Stimulated activated CD8-positive, alpha-beta memory T cell treated with anti-CD3 and anti-CD28 coated beads, Interleukin-4, amount 100 ng/mL, for 1 hour (primary cell): ENCODE measurements around the gene CALM3.
A peak's percentile ranks its signal among the peaks of the same experiment; 100 is the strongest.
"Not testable (repeated sequence)": the region's sequence is repeated elsewhere in the genome, so short reads cannot be mapped to it uniquely, and the experiment has no call there.

ENCODE experiments used
- DNase-seq, 2 donors: peaks; one replicate each; pipeline ENCODE4 v3.0.0-alpha.2; 2020; ENCODE audit warnings: low read depth in 2 of 2, low spot score in 1 of 2

Gene CALM3

DNA sequence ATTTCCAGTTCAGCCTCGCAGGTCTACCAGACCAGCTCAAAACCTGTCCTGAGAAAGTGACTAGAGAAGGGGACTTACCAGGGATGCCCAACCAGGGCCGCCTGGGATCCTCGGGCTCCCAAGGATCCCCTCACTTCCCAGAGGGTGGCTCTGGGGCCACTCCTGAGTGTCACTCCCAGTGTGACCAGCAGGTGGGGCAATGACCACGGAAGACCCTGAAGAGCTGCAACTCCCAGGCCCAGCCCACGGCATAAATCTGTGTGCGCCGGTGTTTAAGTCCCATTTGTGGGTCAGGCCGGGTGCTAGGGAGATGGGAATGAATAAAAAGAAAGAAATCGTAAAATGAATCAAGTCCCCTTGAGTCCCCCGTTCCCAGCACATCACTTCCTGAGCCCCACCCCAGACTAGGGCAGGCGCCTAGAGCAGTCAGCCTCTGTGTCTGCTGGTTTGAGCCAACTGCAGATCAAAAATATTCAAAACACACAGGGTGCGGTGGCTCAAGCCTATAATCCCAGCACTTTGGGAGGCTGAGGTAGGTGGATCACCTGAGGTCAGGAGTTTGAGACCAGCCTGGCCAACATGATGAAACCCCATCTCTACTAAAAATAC, 13.1 kb downstream of the CALM3 start:
- peak; percentile 59 to 65 for DNase-seq

DNA sequence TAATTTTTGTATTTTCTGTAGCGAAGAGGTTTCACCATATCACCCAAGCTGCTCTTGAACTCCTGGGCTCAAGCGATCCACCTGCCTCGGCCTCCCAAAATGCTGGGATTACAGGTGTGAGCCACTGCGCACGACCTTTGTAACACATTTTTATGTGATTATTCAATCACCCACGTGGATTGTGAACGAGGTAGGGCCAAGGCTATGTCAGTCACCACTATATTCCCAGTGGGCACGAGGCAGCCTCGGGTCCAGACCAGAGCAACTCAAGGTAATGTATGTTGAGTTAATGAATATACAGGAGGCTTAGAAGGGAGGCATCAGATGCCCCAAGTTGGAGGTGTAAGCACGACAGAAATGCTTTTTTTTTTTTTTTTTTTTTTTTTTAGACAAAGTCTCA, 14.8 kb downstream of the CALM3 start:
- DNase-seq, result no peak

DNA sequence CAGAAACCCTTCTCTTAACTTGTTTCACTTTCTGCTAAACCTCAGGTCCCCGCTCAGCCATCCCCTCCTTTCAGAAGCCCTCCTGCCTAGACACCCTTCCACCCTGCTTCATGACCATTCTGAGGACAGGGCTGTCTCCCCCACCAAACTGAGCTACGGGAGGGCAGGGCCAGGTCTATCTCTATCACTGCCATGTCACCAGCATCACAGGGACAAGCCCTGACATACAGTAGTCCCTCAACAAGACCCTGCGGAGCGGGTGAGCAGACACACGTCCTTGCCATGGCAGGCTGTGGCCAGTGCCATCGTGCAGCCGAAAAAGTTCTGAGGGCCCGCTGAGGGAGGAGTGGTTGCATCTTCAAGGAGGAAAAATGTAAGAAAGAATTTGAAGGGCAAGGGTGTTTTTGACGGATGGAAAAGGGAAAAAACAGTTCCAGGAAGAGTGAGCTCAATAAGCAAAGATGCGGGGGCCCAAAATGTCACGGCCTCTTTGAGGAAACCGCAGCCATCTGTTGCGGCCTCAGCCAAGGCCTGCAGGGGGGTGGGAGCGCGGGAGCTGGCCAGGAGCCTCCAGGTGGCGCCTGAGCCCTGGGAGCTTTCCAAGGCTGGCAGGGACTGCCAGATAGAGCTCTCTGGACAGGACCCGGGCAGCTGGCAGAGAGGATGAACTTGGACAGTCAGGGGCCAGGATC, 15.6 kb downstream of the CALM3 start:
- no peak for DNase-seq

GRCh38 chr19:46617601-46618000, 16.5 kb downstream of the CALM3 start:
- DNase-seq, result no peak

- DNase-seq, result no peak
These were observed 17.6 kb downstream of the CALM3 start for GRCh38 chr19:46618670-46619231.

GRCh38 chr19:46620267-46620666, 19.1 kb downstream of the CALM3 start:
- no peak for DNase-seq

- DNase-seq, result no peak
These were observed 19.6 kb downstream of the CALM3 start for GRCh38 chr19:46620716-46621115.

DNA sequence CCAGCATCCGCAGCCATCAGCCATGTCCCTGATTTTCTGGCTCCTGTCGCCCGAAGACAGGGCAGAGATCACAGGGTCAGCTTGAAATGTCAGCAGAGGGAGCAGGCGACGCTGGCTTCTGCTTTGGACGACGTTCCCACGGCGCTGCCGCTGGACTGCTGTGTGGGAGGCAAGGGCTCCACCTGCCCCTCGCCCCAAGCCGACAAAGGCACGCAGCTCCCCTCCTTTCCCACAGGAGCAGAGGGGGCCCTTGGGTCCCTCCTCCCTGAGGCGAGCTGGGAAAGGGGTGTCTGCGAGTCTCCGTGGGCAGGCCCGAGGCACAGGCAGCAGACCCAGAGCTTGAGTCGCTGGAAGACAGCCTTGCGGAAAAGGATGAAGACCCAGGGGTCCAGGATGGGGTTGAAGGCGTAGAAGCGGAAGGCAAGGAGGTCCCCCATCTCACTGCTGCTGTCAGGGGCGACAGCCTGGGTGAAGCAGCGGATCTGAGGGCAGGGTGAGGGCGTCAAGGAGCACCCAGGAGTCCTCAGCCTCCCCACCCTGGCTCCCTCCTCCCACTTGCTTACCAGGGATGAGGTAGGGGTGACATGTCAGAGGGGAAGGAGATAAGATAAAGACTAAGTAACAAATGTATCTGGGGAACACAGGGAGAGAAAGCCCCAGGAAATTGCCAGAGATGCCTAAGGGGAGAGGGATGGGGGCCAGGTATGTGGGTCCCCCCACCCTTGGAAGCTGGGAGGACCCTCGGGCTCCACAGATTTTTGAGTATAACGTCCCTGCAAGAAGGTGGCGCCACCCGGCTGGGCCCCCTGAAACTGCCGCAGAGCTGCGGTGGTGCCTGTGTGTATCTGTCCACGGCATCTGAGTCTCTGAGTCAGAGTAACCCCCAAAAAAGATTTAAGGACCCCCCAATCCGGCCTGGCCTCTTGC, 20.3 kb downstream of the CALM3 start:
- DNase-seq, result no peak

- DNase-seq, result no peak
These were observed 21.0 kb downstream of the CALM3 start for GRCh38 chr19:46622118-46622446.

GRCh38 chr19:46623915-46624502, 22.9 kb downstream of the CALM3 start:
- no peak for DNase-seq

DNA sequence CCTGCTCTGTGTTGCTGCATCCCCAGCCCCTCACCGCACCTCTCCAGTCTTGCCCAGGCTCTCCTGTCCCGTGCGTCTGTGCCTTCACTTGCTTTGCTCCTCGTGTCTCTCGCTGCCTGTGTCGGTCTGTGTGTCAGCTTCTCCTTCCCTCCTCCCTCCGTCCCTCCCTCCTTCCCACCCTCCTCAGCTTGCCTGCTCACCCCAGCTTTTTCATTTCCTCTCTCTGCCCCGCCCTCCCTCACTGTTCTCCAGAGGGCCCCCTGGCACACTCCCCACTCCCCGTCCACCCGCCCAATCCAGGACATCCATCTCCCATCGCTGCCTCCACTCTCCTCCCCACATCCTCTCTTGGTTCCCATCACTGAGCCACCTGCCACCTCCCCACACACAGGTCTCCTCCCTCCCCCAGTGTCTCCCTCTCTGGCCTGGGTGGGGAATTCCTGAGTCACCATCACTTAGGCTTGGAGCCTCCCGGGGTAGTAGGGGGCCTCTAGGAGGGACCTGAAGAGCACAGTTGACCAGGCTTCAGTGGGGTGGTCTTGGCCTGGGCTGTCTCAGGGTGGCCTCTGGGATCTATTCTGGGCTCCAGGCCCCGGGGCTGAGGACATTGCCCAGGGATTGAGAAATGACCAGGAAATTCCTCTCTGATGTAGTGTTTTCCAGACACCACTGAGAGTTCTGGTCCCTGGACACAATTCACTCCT, 24.0 kb downstream of the CALM3 start, which contains the start of gene PTGIR:
Gene PTGIR (minus strand): TSS at position 132 of the 704 bp plus-strand sequence. CDS start 864 bp downstream, outside the sequence.
- no peak for DNase-seq

DNA sequence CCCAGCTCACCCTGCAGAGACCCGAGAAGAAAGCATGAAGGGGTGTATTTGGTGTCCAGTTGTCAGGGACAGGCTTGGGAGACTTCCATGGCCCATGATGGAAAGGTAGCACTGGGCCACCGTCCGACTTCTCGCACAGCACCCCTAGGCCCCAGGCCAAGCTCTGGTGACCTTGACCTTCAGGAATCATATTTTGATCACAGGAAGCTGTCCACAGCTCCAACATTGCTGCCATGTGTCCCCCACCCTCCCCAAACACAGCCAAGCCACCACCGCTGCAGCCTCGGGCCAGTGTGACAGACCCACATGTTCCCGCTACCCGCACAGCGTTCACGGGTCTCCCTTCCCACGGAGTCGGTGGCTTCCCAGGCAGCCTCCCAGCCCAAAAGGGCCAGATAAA, 24.6 kb downstream of the CALM3 start:
- DNase-seq, result no peak

DNA sequence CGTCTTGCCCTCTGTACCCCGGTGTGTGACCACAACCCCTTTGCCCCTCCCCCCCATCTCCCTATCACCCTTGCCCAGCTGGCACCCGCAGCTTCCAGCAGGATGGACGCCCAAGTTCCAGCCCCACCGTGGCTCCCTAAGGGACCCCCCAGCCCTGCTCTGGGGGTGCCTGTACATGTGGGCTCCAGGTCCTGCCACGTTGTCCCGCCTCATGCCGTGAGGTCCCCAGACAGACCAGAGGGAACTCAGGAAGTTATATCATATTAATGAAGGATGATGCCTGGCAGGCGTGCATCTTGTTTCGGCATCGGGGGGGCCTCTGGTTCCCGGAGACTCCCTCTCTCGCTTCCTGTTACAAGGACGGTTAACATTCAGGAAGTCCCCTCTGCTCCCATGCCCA, 25.3 kb downstream of the CALM3 start:
- no peak for DNase-seq

GRCh38 chr19:46628970-46629369, 27.8 kb downstream of the CALM3 start:
- not testable (repeated sequence) for DNase-seq

DNA sequence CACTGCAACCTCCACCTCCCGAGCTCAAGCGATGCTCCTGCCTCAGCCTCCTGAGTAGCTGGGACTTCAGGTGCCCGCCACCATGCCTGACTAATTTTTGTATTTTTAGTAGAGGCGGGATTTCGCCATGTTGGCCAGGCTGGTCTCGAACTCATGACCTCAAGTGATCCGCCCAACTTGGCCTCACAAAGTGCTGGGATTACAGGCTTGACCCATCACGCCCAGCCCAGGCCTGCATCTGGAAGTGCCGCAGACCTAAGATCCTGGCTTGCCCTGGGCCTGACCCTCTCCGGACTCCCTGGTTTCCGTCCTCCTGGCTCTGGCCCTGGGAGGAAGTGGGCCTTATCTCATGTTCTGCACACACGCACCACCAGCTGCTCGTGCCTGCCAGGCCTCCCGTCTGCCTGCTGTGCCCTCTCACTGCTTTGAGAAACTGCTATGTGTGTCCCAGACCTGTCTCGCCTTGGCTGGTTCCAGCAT, 28.5 kb downstream of the CALM3 start:
- no peak for DNase-seq

DNA sequence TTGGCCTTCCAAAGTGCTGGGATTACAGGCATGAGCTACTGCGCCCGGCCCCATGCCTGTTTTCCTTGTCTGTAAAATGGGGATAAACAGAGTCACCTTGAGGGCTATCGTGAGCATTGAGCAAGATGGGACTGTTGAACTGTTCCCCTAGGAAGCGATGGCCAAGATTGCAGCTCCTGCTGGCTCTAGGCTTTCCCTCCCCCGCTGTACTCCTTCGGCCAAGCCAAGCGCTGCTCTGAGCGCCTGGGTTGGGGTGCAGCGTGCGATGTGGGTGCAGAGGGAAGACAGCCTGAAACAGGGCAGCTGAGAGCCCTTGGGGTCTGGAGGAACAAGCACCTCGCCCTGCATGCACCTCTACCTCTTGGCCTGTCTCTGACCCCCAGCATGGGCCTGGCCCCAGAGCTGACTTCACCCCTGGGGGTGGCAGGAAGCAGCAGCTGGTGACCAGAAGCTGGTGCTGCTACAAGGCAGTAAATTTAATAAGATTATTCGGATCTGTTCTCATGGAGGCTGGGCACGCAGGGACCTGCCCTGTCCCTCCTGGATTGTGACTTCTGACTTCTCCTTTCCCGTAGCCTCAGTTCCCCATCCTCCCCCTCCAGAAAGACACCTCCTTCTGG, 29.6 kb downstream of the CALM3 start:
- DNase-seq, result no peak

- no peak for DNase-seq
These were observed 30.4 kb downstream of the CALM3 start for GRCh38 chr19:46631481-46631880.

DNA sequence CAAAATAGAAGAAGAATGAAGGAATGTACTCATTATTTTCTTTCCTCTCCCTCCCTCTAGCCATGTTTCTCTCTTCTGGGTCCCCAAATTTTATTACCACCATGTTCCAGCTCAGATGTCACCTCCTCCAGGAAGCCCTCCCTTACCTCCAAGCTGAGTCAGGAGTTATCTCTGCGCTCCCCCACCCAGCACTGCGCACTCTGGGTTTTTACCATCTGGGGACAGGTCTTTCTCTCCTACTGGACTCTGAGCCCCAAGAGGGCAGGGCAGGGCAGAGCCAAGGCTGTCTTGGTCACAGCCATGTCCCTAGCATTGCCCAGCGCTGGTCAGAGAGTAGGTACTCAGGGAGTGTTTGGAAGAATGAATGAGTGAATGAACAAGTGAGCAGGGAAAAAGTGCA, 32.0 kb downstream of the CALM3 start:
- DNase-seq, result no peak

GRCh38 chr19:46634045-46634655, 33.0 kb downstream of the CALM3 start:
- DNase-seq, result peak; percentile 68 to 85
